Activated B cell treated with CpG ODN at 0.5 μM for 24 hours (primary cell): ENCODE measurements around the gene DPM3. TPM values are rescaled to one million over a fixed set of nuclear protein-coding genes. Genes with fewer than 3 reads are reported as not detected.
"Not testable (repeated sequence)": the region's sequence is repeated elsewhere in the genome, so short reads cannot be mapped to it uniquely, and the experiment has no call there.

Source experiments
- ATAC-seq: fragments of 200-7000 bp; cut with Tn5 transposase; one replicate; pipeline ENCODE4 v1.10.0; 2021; ENCODE audit warnings: low read depth, mild to moderate bottlenecking, moderate library complexity
- CTCF ChIA-PET: fragments of 350-600 bp; sonication (Branson Sonifier 250); formaldehyde crosslinking; loops from one replicate; lab custom pipeline; 2021; ENCODE audit warnings: antibody characterized with exemption; lab: Charles Lee
- POLR2A ChIA-PET: fragments of 350-600 bp; sonication (Branson Sonifier 250); formaldehyde crosslinking; loops from one replicate; lab custom pipeline; 2021; ENCODE audit warnings: antibody characterized with exemption; lab: Charles Lee
- DNase-seq: peaks from one replicate; pipeline ENCODE4 v3.0.0; 2022
- H3K27ac Mint-ChIP-seq: one replicate; pipeline ENCODE4 v1.8.0; 2020; ENCODE audit warnings: mixed read lengths
- H3K27me3 Mint-ChIP-seq: one replicate; pipeline ENCODE4 v1.8.0; 2021; ENCODE audit warnings: mixed read lengths
- H3K36me3 Mint-ChIP-seq: one replicate; pipeline ENCODE4 v1.8.0; 2021; ENCODE audit warnings: low read depth, mixed read lengths
- H3K4me1 Mint-ChIP-seq: one replicate; pipeline ENCODE4 v1.8.0; 2021; ENCODE audit warnings: mixed read lengths
- H3K4me3 Mint-ChIP-seq: one replicate; pipeline ENCODE4 v1.8.0; 2020; ENCODE audit warnings: mild to moderate bottlenecking, mixed read lengths
- H3K9me3 Mint-ChIP-seq: one replicate; pipeline ENCODE4 v1.8.0; 2020; ENCODE audit warnings: mixed read lengths
- CTCF ChIP-seq: fragments of 200-600 bp; IDR thresholded peaks from one replicate; pipeline ENCODE4 v1.8.0; 2022; ENCODE audit warnings: antibody characterized with exemption, mild to moderate bottlenecking
- intact Hi-C: fragments of 100-400 bp; cut with micrococcal nuclease; formaldehyde crosslinking; loops from one replicate; pipeline ENCODE4 v1.15.1; 2024
- total RNA-seq: library from RNA; stranded (reverse); gene quantifications from 2 replicates; pipeline ENCODE4 v1.2.3, GENCODE V29; 2022

DPM3 gene
- 33.2 and 36.8 TPM in 2 replicates for total RNA-seq

GRCh38 chr1:155139895-155140629 lies at the start of gene DPM3:
DPM3 (minus strand) TSS chr1:155140531; CDS start chr1:155140240, 291 bp downstream.
- Mint-ChIP-seq H3K9me3 (no peaks in the 10 kb centered on the region), H3K36me3 (peaks cover 38% of the 10 kb centered on the region), H3K4me1 (peaks cover 42% of the 10 kb centered on the region), H3K4me3 (peak within 1 kb of the TSS; percentile 96), H3K27ac (peak within 1 kb of the TSS; percentile 97), H3K27me3 (no peaks in the 10 kb centered on the region)
- ChIA-PET CTCF (interaction anchor here (0.7 to 1.5 kb wide), 2 partner anchors 28 to 49 kb away, joined by 4 read pairs; no protein-coding TSS in a partner anchor), POLR2A (interaction anchor here (0.7 to 1.6 kb wide), 5 partner anchors 9 to 88 kb away, joined by 3 to 9 read pairs (median 6); partner anchors contain the start of gene KRTCAP2)
- no peak for TF ChIP-seq CTCF
- DNase-seq (peak; percentile 84), ATAC-seq (peak; percentile 61)
- intact Hi-C loops = loop anchor here (1.0 kb wide), 3 partner anchors 27 to 55 kb away; partner anchors contain the start of genes KRTCAP2 and TRIM46

- H3K4me1 Mint-ChIP-seq = peaks cover 41% of the 10 kb centered on the region
- H3K9me3 Mint-ChIP-seq, H3K36me3 Mint-ChIP-seq, H3K4me3 Mint-ChIP-seq, POLR2A ChIA-PET, H3K27ac Mint-ChIP-seq, ATAC-seq, DNase-seq, H3K27me3 Mint-ChIP-seq, CTCF ChIA-PET: not testable (repeated sequence)
- intact Hi-C loops = loop anchor here (5.0 kb wide), 2 partner anchors 37 to 132 kb away; partner anchors contain the start of gene RUSC1
These were observed 49.6 kb upstream of the DPM3 start for GRCh38 chr1:155189926-155190325.

- no peaks in the 10 kb centered on the region for H3K27me3 Mint-ChIP-seq
- no peak overlapping the region for H3K4me3 Mint-ChIP-seq
- ChIA-PET CTCF (no interaction called here), POLR2A (no interaction called here)
- peaks cover 39% of the 10 kb centered on the region for H3K4me1 Mint-ChIP-seq
- intact Hi-C loops = no loop called here
- no peaks in the 10 kb centered on the region for H3K36me3 Mint-ChIP-seq
- H3K9me3 Mint-ChIP-seq = no peaks in the 10 kb centered on the region
- no peak for TF ChIP-seq CTCF
- ATAC-seq (no peak), DNase-seq (no peak)
- H3K27ac Mint-ChIP-seq = no peak overlapping the region
These were observed 47.9 kb upstream of the DPM3 start for GRCh38 chr1:155188268-155188667.

- Mint-ChIP-seq H3K9me3 (no peaks in the 10 kb centered on the region), H3K36me3 (no peaks in the 10 kb centered on the region), H3K4me3 (no peak overlapping the region), H3K27ac (no peak overlapping the region), H3K4me1 (peaks cover 34% of the 10 kb centered on the region), H3K27me3 (no peaks in the 10 kb centered on the region)
- ATAC-seq (no peak), DNase-seq (no peak)
- no peak for TF ChIP-seq CTCF
- intact Hi-C loops = no loop called here
- ChIA-PET POLR2A (no interaction called here), CTCF (no interaction called here)
These were observed 47.1 kb upstream of the DPM3 start for GRCh38 chr1:155187456-155187891.

- H3K4me1 Mint-ChIP-seq = peaks cover 29% of the 10 kb centered on the region
- H3K27me3 Mint-ChIP-seq = no peaks in the 10 kb centered on the region
- CTCF ChIA-PET = no interaction called here
- no peak overlapping the region for H3K4me3 Mint-ChIP-seq
- H3K9me3 Mint-ChIP-seq = no peaks in the 10 kb centered on the region
- H3K27ac Mint-ChIP-seq = no peak overlapping the region
- POLR2A ChIA-PET = interaction anchor here (0.6 kb wide), 1 partner anchor 798 kb away, joined by 5 read pairs; no protein-coding TSS in a partner anchor
- intact Hi-C loops = no loop called here
- DNase-seq (no peak), ATAC-seq (no peak)
- TF ChIP-seq CTCF = no peak
- no peaks in the 10 kb centered on the region for H3K36me3 Mint-ChIP-seq
These were observed 46.6 kb upstream of the DPM3 start for GRCh38 chr1:155186794-155187455.
